ENCODE measurements around the gene DBNL.

DBNL gene

GRCh38 chr7:44043902-44044301, 600 bp upstream of the DBNL start:
- no peak for DNase-seq

DNA sequence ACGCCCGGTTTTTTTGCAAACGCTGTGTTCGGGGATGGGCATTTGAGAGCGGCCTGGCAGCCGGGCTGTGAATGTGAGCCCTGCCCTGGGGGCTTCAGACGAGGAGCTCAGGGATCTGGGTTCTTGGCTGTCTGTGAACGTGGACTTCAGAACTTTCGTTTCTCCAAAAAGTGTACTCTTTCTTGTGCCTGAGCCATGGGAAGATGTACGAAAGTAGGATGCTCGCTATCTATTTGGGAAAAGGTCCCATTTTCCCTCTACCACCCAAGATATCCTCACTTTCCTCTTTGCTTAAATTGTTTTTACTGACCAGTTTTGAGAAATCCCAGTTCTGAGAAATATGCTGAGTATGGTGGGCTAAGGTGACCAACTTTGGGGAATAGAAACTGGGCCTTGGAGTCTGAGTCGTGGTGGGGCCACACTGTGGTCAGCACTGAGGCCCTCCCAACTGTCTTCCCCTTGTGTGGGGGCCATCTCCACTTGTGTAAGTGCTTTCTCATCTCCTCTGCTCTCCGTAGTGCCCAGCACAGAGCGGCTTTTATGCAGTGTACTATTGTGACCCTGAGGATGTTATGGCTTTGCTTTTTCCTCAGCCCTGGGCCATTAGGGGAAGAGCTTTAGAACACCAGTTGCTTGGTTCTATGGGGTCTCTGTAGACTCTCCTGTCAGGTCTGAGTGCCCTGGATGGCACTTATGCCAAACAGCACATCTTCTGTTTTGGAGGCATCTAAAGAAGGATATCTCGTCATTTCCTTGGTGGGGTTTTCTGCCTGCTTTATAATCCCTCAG, 918 bp downstream of the DBNL start:
- DNase-seq = no peak

DNA sequence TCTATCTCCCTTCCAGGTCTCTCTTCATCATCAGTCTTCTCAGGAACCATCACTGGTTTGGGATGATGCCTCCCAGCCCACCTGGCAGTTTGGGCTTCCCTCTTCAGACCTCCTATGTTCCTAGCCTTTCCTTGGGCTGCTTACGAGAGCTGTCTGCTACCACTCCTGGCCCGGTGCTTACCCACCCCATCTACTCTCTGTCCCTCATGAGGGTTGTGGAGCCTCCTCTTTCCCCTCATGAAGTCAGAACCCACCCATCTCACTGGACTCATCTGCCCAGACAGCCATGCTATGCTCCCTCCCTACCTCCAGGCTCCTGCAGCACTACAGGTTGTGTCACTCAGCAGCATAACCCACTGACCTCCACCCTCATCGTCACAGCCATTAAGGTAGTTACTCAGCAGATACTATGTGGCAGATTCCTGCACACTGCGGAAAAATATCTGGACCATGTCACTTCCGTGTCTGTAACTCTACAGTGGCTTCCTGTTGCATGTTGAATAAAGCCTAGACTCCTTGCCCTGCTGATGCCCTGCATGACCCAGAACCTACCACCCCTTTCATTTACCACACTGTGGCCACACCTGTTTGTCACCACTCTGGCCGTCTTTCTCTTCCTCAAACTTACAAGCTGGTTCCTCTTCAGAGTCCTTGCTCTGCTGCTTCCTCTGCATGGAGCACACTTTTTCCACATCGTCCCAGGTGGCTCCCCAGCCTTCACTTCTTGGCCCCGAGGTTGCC, 2.0 kb downstream of the DBNL start:
- no peak for DNase-seq

GRCh38 chr7:44048031-44048795, 3.7 kb downstream of the DBNL start:
- no peak for DNase-seq

DNA sequence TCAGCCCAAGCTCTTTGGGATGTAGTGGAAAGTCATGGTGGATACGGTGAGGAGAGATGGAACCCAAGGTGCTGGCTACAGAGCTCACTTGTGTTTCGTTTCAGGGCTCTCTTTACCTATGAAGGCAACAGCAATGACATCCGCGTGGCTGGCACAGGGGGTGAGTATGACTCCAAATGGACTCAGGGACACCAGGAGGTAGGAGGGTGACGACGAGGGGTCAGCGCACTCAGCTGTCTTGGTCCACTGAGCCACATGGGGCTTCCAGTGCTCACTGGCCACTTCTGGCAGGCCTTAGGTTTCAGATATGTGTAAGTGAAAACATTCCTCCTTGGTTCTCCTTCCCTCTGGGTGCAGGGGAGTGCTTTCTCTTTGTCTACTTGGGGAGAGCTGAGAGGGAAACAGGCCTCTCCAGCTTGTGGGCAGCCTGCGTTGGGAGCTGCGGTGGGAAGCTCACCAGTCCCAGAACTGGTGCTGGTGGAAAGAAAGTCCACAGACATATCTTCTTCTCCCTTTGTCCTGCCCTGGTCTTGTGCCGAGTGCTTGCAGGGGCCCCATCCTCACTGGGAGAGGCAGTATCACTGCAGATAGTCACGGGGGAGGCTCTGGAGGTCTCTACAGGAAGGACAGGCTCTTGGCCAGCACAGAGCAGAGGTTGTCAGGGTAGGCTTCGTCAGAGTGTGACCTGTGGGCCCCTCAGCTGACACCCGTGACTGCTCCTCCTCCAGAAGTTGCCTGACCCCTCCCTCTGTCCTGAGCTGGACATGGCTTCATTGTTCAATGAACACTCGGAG, 5.8 kb downstream of the DBNL start:
- no peak for DNase-seq

DNA sequence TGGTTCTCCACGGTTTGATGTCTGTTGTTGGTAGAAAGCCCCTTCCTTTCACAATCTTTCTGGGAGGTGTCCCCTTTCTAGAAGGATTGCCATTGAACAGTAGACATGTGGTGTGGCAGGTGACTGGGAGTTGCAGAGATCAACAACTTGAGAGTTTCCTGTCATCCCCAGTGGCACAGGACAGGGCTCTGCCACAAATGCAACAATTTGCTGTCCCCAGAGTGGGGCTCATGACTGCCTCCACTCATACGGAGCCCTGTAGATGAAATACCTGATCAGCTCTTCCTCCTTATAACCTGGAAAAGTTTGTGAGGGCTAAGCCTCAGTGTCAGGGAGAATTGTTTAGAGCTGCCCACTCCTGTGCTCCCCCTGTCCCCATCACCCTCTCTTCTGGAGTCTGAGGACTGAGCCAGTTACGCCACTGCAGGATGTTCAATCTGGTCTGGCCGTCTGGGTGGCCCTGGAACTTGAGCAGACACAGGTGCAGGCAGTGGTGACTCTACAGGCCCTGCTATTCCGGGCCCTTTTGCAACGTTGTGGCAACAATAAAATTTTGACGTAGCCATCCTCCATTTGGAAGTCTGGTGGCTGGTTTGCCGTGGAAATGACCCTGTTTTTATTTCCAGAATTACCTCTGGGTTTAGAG, 6.5 kb downstream of the DBNL start:
- no peak for DNase-seq

DNA sequence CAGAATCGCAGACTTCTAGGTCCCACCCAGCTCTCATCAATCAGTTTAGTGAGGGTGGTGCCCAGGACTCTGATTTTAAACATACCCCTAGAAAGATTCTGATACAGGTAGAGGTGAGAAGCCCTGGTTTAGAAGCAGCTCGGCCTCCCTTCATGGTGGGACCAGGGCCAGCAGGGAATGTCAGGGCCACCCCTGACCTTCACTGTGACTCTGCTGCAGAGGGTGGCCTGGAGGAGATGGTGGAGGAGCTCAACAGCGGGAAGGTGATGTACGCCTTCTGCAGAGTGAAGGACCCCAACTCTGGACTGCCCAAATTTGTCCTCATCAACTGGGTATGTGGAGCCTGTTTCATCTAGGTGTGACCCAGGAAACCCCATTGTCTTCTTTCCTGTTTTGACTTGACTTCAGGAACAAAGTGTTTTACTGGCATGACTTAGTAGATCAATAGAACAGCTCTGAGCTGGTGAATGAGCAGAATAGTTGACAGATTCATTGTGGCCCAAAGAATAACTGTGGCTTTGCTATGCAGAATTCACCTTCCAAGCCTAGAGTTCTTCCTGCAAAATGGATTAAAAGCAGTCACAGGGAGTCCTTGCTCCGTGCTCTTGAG, 7.2 kb downstream of the DBNL start:
- no peak for DNase-seq

DNA sequence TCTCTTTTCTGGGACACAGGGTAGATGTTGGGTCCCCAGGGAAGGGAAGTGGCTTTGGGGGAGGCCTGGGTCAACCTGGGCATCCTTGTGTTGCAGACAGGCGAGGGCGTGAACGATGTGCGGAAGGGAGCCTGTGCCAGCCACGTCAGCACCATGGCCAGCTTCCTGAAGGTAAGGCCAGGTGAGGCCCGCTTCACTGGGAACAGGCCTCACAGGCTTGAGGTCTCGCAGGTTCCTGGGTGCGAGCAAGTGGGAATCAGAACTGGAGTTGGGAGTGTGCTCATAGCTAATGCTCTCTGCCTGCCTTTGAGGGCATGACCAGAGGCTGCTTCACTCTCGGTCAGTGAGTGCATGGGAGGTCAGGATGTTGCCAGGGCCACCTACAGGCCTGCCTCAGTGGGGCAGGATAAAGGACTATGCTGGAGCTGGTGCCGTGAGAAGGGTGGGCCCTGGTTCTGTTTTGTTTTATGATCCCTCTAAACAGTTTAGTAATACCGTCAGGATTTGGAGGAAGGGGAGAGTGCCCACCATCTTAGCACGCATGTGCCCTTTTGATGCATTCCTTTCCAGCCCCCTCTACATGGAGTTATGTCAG, 8.4 kb downstream of the DBNL start:
- no peak for DNase-seq

GRCh38 chr7:44056681-44057080, 12.2 kb downstream of the DBNL start:
- no peak for DNase-seq

DNA sequence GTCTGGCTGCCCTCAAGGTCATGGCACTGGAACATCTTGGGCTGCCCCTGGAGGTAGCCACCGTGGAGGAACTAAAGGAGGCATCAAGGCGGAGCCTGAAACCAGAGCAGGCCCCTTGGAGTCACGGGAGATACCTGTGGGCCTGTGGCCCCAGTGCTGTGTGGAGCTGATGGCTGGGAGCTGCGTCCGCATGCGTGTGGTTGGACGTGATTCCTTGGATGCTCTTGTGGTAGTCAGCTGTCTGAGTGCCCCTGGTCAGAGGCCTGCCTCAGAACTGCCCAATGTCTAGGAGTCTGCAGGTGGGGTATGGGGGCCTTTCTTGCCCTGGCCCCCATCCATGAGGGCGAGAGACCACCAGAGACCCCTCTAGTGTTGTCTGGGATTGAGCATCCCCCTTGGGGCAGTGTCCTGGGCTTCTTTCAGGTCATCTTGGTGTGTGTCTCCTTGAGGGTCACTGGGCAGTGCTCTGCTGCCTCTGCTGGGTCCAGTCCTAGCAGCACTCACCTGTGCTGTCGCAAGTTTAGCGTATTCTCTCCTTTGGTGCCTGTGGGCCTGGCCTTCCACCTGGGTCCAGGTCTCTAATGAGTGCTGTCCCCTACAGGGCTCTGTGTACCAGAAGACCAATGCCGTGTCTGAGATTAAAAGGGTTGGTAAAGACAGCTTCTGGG, 12.8 kb downstream of the DBNL start:
- DNase-seq = no peak

GRCh38 chr7:44057849-44058758, 13.6 kb downstream of the DBNL start:
- no peak for DNase-seq

DNA sequence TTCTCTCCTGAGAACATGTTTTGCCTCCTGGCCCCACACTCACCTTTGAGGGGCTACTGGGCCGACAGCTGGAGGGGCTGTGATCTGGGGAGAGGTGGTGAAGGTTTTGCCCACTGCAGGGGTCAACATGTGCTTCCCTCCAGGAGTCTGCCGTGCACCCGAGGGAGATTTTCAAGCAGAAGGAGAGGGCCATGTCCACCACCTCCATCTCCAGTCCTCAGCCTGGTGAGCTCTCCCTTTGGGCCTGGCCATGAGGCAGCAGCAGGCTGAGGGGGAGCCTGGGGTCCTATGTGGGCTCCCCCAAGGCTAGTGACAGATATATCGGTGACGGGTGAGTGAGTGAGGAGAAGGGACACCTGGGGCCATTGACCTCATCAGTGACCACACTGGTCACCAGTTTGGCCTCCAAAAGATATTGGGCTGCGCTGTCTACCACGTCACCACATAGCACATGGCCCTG, 14.3 kb downstream of the DBNL start:
- no peak for DNase-seq

- no peak for DNase-seq
Observed at GRCh38 chr7:44059219-44060090, 15.0 kb downstream of the DBNL start.

- DNase-seq = no peak
Observed at GRCh38 chr7:44060091-44060947, 15.8 kb downstream of the DBNL start.

GRCh38 chr7:44060948-44061644, 16.6 kb downstream of the DBNL start:
- no peak for DNase-seq

DNA sequence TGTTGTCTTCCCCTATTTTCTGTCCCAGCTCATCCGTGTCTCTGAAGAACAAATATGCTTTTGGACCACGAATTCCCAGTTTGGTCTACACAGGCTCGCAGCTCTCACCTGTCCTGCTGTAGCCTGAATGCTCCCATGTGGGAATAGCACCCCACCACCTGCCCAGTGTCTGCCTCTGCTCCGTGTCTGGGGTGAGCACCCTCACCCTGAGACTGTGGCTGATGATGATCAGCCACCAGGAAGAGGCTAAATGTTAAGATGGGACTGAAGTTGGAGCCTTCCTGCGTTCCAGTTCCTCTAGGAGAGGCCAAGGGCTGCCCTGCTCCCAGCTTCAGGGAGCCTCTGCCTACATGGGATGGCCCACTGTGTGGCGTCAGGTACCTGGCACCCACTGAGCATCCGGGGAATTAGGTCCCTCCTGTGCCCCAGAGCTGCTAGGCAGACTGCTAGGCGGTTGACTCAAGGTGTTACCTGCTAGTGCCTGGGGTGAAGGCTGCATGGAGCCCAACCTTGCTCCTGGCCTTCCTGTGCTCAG, 17.2 kb downstream of the DBNL start:
- no peak for DNase-seq
